ENCODE data around the gene PEX6. TPM values are rescaled to one million over a fixed set of nuclear protein-coding genes. Genes with fewer than 3 reads are reported as not detected.

The PEX6 gene
- total RNA-seq, 1 experiment from 2014 or later, result 25.9 TPM

- Histone ChIP-seq H4K20me1 (ENCODE audit: insufficient read depth) (no peaks in the 10 kb centered on the region), H3F3A (ENCODE audit: insufficient read depth, low read depth) (peaks cover 3% of the 10 kb centered on the region; the same call in 1 of the 2 replicates), H3K36me3 (ENCODE audit: low read depth) (no peaks in the 10 kb centered on the region), H3K27ac (no peak overlapping the region), H3K4me1 (replicated peaks; ENCODE audit: insufficient read depth) (peaks cover 12% of the 10 kb centered on the region; the same call in 1 of the 2 replicates), H3K9me2 (ENCODE audit: insufficient read depth) (no peaks in the 10 kb centered on the region), H3K9me3 (ENCODE audit: insufficient read depth, low read depth) (no peaks in the 10 kb centered on the region), H3K79me2 (ENCODE audit: low read depth) (peaks cover 11% of the 10 kb centered on the region; the same call in 1 of the 2 replicates), H3K27me3 (ENCODE audit: insufficient read depth, low read depth) (no peaks in the 10 kb centered on the region), H2AFZ (peak overlapping the region; percentile 79), H3K4me3 (peak overlapping the region; percentile 60), H3K4me2 (peak overlapping the region; percentile 96)
- ChIA-PET CTCF (no interaction called here), POLR2A (ENCODE audit: unreplicated experiment) (interaction anchor here (0.5 to 1.6 kb wide), 8 partner anchors 14 to 1090 kb away, joined by 3 to 14 read pairs (median 5); partner anchors contain the start of genes CNPY3, KLC4, KLHDC3 and MEA1)
- TF ChIP-seq EZH2 (IDR thresholded peaks at IDR 0.05; ENCODE audit: low read depth) (no peak), CTCF (conservative IDR thresholded peaks at IDR 0.05) (no peak)
- BruUV-seq (replicated peaks), result no TSS peak
- DNase-seq, result no peak
- intact Hi-C loops (cut with micrococcal nuclease; ENCODE audit: unreplicated experiment), result no loop called here
These were observed 6.0 kb upstream of the PEX6 start for GRCh38 chr6:42984924-42985475.

- peak within 1 kb of the TSS; percentile 79 for H2AFZ ChIP-seq
- H3K27ac ChIP-seq, result no peak within 1 kb of the TSS
- POLR2A ChIA-PET (ENCODE audit: unreplicated experiment), result interaction anchor here (0.5 to 1.6 kb wide), 17 partner anchors 13 to 1089 kb away, joined by 3 to 14 read pairs (median 4); partner anchors contain the start of genes CNPY3, CUL7, KLC4 and KLHDC3
- peak; percentile 96 for DNase-seq
- peak within 1 kb of the TSS; percentile 60 for H3K4me3 ChIP-seq
- intact Hi-C loops (cut with micrococcal nuclease; ENCODE audit: unreplicated experiment), result no loop called here
- no peaks in the 10 kb centered on the region for H3K27me3 ChIP-seq (ENCODE audit: insufficient read depth, low read depth)
- TF ChIP-seq CTCF (conservative IDR thresholded peaks at IDR 0.05) (no peak), EZH2 (IDR thresholded peaks at IDR 0.05; ENCODE audit: low read depth) (no peak)
- peaks cover 11% of the 10 kb centered on the region; the same call in 1 of the 2 replicates for H3K79me2 ChIP-seq (ENCODE audit: low read depth)
- peaks cover 17% of the 10 kb centered on the region; the same call in 1 of the 2 replicates for H3K4me1 ChIP-seq (replicated peaks; ENCODE audit: insufficient read depth)
- no peaks in the 10 kb centered on the region for H3K9me2 ChIP-seq (ENCODE audit: insufficient read depth)
- no TSS peak for BruUV-seq (replicated peaks)
- H3K4me2 ChIP-seq, result peak within 1 kb of the TSS; percentile 96
- H4K20me1 ChIP-seq (ENCODE audit: insufficient read depth), result no peaks in the 10 kb centered on the region
- H3K9me3 ChIP-seq (ENCODE audit: insufficient read depth, low read depth), result no peaks in the 10 kb centered on the region
- CTCF ChIA-PET, result interaction anchor here (0.7 to 1.0 kb wide), 2 partner anchors 27 to 63 kb away, joined by 3 to 5 read pairs; no protein-coding TSS in a partner anchor
- peaks cover 11% of the 10 kb centered on the region; the same call in 1 of the 2 replicates for H3F3A ChIP-seq (ENCODE audit: insufficient read depth, low read depth)
- no peaks in the 10 kb centered on the region for H3K36me3 ChIP-seq (ENCODE audit: low read depth)
These were observed 5.3 kb upstream of the PEX6 start, which contains the start of gene PPP2R5D for GRCh38 chr6:42984001-42984923. PPP2R5D (plus strand) TSS chr6:42984570; CDS start chr6:42984678, 108 bp downstream.

- Histone ChIP-seq H4K20me1 (ENCODE audit: insufficient read depth) (no peaks in the 10 kb centered on the region), H3K27me3 (ENCODE audit: insufficient read depth, low read depth) (no peaks in the 10 kb centered on the region), H3K27ac (no peak overlapping the region), H3K9me2 (ENCODE audit: insufficient read depth) (no peaks in the 10 kb centered on the region), H2AFZ (no peak overlapping the region), H3K4me2 (no peak overlapping the region), H3K79me2 (ENCODE audit: low read depth) (peaks cover 27% of the 10 kb centered on the region), H3K4me1 (replicated peaks; ENCODE audit: insufficient read depth) (peaks cover 27% of the 10 kb centered on the region; the same call in 1 of the 2 replicates), H3K36me3 (ENCODE audit: low read depth) (no peaks in the 10 kb centered on the region), H3K4me3 (no peak overlapping the region), H3F3A (ENCODE audit: insufficient read depth, low read depth) (peaks cover 18% of the 10 kb centered on the region; the same call in 1 of the 2 replicates), H3K9me3 (ENCODE audit: insufficient read depth, low read depth) (no peaks in the 10 kb centered on the region)
- DNase-seq, result no peak
- BruUV-seq (replicated peaks), result no TSS peak
- CTCF ChIA-PET, result no interaction called here
- POLR2A ChIA-PET (ENCODE audit: unreplicated experiment), result no interaction called here
- intact Hi-C loops (cut with micrococcal nuclease; ENCODE audit: unreplicated experiment), result no loop called here
- TF ChIP-seq EZH2 (IDR thresholded peaks at IDR 0.05; ENCODE audit: low read depth) (no peak), CTCF (conservative IDR thresholded peaks at IDR 0.05) (no peak)
These were observed 2.9 kb upstream of the PEX6 start for GRCh38 chr6:42981836-42982235.

All from PC-9 (cell line).